Measurements from ENCODE around the gene CEP85L. TPM values are rescaled to one million over a fixed set of nuclear protein-coding genes. Genes with fewer than 3 reads are reported as not detected.

CEP85L gene
- total and polyA plus RNA-seq, 2 of the 13 experiments (the other 11 are each of a cell fraction or from before 2014, with no cell fraction given), result 0.44 to 1.7 TPM

DNA sequence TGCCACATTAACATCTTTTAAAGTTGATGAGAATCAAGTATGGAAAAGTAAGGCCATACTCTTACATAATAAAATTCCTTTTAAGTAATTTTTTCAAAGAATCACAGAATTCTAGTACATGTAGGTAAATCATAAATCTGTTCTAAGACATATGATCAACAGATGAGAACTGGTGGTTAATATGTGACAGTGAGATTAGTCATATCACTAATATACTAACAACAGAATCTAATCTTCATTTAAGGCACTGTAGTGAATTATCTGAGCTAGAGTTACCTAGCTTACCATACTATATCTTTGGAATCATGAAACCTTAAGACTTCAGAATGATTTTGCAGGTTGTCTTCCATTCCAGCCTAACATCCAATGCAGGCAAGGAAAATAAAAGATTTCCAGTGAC, 91.7 kb downstream of the CEP85L start (continued):
- TF ChIP-seq JARID2 (CRISPR knock-in tag; IDR thresholded peaks at IDR 0.05; ENCODE audit: insufficient replicate concordance), result no peak
- TF ChIP-seq ARNTL (CRISPR knock-in tag; IDR thresholded peaks at IDR 0.05), result no peak
- TF ChIP-seq KDM4B (CRISPR knock-in tag; IDR thresholded peaks at IDR 0.05), result no peak
- TF ChIP-seq KAT8 (CRISPR knock-in tag; IDR thresholded peaks at IDR 0.05), result no peak
- TF ChIP-seq ZNF7 (CRISPR knock-in tag; IDR thresholded peaks at IDR 0.05), result no peak

DNA sequence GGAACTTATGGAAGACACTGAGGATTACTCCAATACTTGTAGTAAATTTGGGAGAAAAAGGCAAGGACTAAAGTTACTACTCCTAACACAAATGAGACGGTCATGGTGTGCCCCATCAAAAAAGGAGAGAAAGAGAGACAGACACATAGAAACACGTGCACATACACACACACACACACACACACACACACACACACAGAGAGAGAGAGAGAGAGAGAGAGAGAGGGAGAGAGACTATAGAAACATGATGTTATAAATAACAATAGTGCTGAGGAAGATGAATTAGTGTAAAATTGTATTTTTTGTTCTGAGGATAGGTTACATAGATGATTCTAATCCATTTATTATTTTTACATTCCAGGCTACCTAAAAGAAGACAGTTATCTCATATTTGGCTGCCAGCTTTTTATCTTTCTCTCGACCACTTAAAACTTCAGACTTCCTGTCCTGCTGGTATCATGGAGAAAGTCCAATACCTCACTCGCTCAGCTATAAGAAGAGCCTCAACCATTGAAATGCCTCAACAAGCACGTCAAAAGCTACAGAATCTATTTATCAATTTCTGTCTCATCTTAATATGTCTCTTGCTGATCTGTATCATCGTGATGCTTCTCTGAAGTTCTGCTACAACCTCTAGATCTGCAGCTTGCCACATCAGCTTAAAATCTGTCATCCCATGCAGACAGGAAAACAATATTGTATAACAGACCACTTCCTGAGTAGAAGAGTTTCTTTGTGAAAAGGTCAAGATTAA, 92.8 kb downstream of the CEP85L start:
- Histone ChIP-seq H3K27me3 (ENCODE audit: control insufficient read depth in 1 of 2, insufficient read depth in 2 of 2, low read length in 2 of 2) (no peaks in the 10 kb centered on the region), H3K27ac (ENCODE audit: extremely low read length, insufficient read depth, low read length) (no peak overlapping the region), H3K36me3 (replicated peaks in 1 of 2; ENCODE audit: control insufficient read depth in 1 of 2, insufficient read depth in 2 of 2, low read length in 2 of 2) (no peaks in the 10 kb centered on the region), H3K79me2 (ENCODE audit: insufficient read depth, low read length) (no peaks in the 10 kb centered on the region), H2AFZ (ENCODE audit: low read length) (no peak overlapping the region), H3K4me2 (ENCODE audit: low read depth, low read length) (no peak overlapping the region), H3K9me3 (ENCODE audit: low read length) (no peaks in the 10 kb centered on the region), H3K9ac (ENCODE audit: insufficient read depth, low read depth, low read length) (no peak overlapping the region), H3K4me1 (ENCODE audit: insufficient read depth, low read length) (no peaks in the 10 kb centered on the region), H3K4me3 (replicated peaks in 1 of 3; ENCODE audit: insufficient read depth in 1 of 3, low read depth in 2 of 3, low read length in 3 of 3) (no peak overlapping the region), H4K20me1 (ENCODE audit: insufficient read depth, low read length) (no peaks in the 10 kb centered on the region)
- no peak for FAIRE-seq
- 38% methylated on average over 6 of the region's 6 CpGs for WGBS (ENCODE audit: low lambda C conversion rate)
- POLR2A ChIA-PET, result no interaction called here
- DNase-seq (ENCODE audit: low spot score), result no peak
- intact Hi-C loops (cut with micrococcal nuclease; ENCODE audit: unreplicated experiment) (no loop called here), in situ Hi-C loops (cut with HindIII; ENCODE audit: extremely low pct_ligation_motif_present, low pct_unique_long_range_greater_than_20kb) (no loop called here)
- BruUV-seq (replicated peaks), result no TSS peak
- CTCF ChIA-PET (ENCODE audit: low intra/inter-chr PET ratio, low total read pairs), result no interaction called here
- no peak for ATAC-seq
- TF ChIP-seq ZNF619 (CRISPR knock-in tag; IDR thresholded peaks at IDR 0.05) (no peak), MAFK (conservative IDR thresholded peaks at IDR 0.05 in 1 of 2, IDR thresholded peaks at IDR 0.05 in 1 of 2; ENCODE audit: low read length in 2 of 2) (no peak), CBX5 (CRISPR knock-in tag; IDR thresholded peaks at IDR 0.05; ENCODE audit: borderline replicate concordance) (no peak), ZNF496 (CRISPR knock-in tag; IDR thresholded peaks at IDR 0.05; ENCODE audit: insufficient replicate concordance) (no peak), ZBTB38 (CRISPR knock-in tag; IDR thresholded peaks at IDR 0.05) (no peak), MTF2 (CRISPR knock-in tag; IDR thresholded peaks at IDR 0.05; ENCODE audit: borderline replicate concordance) (no peak), KDM3A (CRISPR knock-in tag; IDR thresholded peaks at IDR 0.05; ENCODE audit: low read depth) (no peak), DR1 (CRISPR knock-in tag; IDR thresholded peaks at IDR 0.05) (no peak), NCOA1 (CRISPR knock-in tag; IDR thresholded peaks at IDR 0.05) (no peak)
- TF ChIP-seq, protein P1, sequence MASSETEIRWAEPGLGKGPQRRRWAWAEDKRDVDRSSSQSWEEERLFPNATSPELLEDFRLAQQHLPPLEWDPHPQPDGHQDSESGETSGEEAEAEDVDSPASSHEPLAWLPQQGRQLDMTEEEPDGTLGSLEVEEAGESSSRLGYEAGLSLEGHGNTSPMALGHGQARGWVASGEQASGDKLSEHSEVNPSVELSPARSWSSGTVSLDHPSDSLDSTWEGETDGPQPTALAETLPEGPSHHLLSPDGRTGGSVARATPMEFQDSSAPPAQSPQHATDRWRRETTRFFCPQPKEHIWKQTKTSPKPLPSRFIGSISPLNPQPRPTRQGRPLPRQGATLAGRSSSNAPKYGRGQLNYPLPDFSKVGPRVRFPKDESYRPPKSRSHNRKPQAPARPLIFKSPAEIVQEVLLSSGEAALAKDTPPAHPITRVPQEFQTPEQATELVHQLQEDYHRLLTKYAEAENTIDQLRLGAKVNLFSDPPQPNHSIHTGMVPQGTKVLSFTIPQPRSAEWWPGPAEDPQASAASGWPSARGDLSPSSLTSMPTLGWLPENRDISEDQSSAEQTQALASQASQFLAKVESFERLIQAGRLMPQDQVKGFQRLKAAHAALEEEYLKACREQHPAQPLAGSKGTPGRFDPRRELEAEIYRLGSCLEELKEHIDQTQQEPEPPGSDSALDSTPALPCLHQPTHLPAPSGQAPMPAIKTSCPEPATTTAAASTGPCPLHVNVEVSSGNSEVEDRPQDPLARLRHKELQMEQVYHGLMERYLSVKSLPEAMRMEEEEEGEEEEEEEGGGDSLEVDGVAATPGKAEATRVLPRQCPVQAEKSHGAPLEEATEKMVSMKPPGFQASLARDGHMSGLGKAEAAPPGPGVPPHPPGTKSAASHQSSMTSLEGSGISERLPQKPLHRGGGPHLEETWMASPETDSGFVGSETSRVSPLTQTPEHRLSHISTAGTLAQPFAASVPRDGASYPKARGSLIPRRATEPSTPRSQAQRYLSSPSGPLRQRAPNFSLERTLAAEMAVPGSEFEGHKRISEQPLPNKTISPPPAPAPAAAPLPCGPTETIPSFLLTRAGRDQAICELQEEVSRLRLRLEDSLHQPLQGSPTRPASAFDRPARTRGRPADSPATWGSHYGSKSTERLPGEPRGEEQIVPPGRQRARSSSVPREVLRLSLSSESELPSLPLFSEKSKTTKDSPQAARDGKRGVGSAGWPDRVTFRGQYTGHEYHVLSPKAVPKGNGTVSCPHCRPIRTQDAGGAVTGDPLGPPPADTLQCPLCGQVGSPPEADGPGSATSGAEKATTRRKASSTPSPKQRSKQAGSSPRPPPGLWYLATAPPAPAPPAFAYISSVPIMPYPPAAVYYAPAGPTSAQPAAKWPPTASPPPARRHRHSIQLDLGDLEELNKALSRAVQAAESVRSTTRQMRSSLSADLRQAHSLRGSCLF (CRISPR knock-in tag; IDR thresholded peaks at IDR 0.05; ENCODE audit: borderline replicate concordance), result no peak
- TF ChIP-seq, protein P2, sequence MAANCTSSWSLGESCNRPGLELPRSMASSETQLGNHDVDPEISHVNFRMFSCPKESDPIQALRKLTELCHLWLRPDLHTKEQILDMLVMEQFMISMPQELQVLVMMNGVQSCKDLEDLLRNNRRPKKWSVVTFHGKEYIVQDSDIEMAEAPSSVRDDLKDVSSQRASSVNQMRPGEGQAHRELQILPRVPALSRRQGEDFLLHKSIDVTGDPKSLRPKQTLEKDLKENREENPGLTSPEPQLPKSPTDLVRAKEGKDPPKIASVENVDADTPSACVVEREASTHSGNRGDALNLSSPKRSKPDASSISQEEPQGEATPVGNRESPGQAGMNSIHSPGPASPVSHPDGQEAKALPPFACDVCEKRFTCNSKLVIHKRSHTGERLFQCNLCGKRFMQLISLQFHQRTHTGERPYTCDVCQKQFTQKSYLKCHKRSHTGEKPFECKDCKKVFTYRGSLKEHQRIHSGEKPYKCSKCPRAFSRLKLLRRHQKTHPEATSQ (CRISPR knock-in tag; IDR thresholded peaks at IDR 0.05; ENCODE audit: borderline replicate concordance), result no peak
- TF ChIP-seq, protein P3, sequence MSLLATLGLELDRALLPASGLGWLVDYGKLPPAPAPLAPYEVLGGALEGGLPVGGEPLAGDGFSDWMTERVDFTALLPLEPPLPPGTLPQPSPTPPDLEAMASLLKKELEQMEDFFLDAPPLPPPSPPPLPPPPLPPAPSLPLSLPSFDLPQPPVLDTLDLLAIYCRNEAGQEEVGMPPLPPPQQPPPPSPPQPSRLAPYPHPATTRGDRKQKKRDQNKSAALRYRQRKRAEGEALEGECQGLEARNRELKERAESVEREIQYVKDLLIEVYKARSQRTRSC (CRISPR knock-in tag; IDR thresholded peaks at IDR 0.05; ENCODE audit: low read depth), result no peak

All from HepG2 (cell line).